HG03521 (cell line): ENCODE data around the gene PLCXD3.
"Not testable (repeated sequence)": the region's sequence is repeated elsewhere in the genome, so short reads cannot be mapped to it uniquely, and the experiment has no call there.

Experiments
- ATAC-seq: cut with Tn5 transposase; IDR thresholded peaks from one replicate; pipeline ENCODE4 v1.9.1; 2021; ENCODE audit warnings: mild to moderate bottlenecking, moderate library complexity; ENCODE audit not compliant: unreplicated experiment

Gene PLCXD3

DNA sequence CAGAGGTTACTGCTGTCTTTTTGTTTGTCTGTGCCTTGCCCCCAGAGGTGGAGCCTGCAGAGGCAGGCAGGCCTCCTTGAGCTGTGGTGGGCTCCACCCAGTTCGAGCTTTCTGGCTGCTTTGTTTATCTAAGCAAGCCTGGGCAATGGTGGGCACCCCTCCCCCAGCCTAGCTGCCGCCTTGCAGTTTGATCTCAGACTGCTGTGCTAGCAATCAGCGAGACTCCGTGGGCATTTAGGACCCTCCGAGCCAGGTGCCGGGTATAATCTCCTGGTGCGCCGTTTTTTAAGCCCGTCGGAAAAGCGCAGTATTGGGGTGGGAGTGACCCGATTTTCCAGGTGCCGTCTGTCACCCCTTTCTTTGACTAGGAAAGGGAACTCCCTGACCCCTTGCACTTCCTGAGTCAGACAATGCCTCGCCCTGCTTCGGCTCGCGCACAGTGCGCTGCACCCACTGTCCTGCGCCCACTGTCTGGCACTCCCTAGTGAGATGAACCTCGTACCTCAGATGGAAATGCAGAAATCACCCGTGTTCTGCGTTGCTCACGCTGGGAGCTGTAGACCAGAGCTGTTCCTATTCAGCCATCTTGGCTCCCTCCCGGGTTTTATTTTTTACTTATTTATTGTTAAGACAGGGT is 16.8 kb downstream of the PLCXD3 start:
- not testable (repeated sequence) for ATAC-seq

DNA sequence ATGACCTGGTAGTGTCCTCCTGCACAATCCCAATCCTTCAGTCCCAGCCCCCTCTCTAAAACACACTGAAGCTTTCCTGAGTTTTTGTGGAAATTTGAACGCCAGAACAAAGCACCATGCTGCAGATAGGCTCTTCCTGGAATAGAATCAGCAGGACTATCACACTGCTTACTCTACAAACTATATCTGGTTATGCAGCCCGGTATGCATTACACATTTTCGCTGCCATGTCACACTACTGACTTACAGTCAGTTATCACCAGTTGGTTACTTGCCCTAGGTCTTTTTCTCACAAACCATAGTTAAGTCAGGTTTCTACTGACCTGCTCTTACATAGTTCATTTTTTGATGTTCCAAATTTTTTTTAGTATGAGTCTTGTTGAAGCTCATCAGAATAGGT is 24.9 kb downstream of the PLCXD3 start:
- ATAC-seq: no peak

GRCh38 chr5:41482715-41483114 is 27.7 kb downstream of the PLCXD3 start:
- ATAC-seq: no peak

GRCh38 chr5:41482173-41482572 is 28.2 kb downstream of the PLCXD3 start:
- ATAC-seq: no peak

- not testable (repeated sequence) for ATAC-seq
Measured at GRCh38 chr5:41471571-41472208, 38.7 kb downstream of the PLCXD3 start.

- no peak for ATAC-seq
Measured at GRCh38 chr5:41465493-41466171, 44.8 kb downstream of the PLCXD3 start.

- ATAC-seq: no peak
Measured at GRCh38 chr5:41459557-41459956, 50.8 kb downstream of the PLCXD3 start.

DNA sequence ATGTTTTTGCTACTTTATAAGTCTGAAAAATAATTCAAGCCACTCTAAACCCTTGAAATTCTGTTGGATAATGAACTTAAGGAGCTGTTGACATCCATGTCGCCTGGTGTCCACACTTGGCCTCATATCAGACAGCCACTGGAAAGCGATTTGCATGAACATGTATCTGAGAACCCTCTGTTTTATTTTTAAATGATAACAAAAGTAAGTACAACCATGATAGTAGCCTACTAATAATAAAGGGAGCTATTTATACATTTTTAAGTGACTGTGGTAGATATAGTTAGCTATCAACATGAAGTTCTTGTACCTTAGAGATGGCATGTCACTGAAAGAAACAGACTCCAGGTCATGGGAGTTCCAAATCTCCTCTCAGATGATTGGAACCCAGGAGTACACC is 53.3 kb downstream of the PLCXD3 start:
- no peak for ATAC-seq

DNA sequence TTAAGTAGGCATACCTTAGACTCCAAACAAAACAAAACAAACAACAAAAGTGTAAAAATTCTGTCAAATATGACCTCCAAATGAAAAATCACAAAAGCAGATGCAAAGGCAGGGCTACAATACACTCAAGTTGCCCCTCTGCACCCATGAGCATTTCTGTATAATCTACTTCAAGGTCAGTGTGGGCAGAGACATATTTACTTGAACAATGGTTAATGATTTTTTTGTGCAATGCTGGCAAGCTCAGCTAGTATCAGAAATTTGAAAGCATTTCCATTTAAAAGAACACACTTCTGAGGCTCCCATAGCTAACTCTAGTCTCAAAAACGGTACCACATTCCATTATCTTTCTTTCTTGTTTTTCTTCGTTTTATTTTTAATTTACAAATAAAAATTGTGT is 57.9 kb downstream of the PLCXD3 start:
- no peak for ATAC-seq

GRCh38 chr5:41447650-41448510 is 62.5 kb downstream of the PLCXD3 start:
- ATAC-seq: no peak

GRCh38 chr5:41445937-41446563 is 64.4 kb downstream of the PLCXD3 start:
- no peak for ATAC-seq

DNA sequence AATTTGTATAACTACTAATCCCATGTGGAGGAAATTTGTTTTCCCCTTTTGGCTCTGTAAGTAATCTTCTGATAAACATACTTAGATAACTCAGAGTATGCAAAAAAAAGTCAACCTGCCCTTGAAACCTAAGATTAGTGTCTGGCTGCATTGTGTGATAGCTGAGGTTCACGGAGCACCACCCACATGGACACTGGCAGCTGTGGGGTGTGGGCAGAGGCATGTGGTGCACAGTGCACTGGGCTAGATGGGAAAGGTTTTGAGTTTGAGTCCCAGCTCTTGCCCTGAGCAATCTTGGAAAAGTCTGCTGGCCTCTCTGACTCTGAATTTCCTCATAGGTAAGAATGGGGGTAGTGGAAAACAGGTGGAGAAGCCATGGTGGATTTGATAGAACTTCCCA is 75.1 kb downstream of the PLCXD3 start:
- no peak for ATAC-seq

DNA sequence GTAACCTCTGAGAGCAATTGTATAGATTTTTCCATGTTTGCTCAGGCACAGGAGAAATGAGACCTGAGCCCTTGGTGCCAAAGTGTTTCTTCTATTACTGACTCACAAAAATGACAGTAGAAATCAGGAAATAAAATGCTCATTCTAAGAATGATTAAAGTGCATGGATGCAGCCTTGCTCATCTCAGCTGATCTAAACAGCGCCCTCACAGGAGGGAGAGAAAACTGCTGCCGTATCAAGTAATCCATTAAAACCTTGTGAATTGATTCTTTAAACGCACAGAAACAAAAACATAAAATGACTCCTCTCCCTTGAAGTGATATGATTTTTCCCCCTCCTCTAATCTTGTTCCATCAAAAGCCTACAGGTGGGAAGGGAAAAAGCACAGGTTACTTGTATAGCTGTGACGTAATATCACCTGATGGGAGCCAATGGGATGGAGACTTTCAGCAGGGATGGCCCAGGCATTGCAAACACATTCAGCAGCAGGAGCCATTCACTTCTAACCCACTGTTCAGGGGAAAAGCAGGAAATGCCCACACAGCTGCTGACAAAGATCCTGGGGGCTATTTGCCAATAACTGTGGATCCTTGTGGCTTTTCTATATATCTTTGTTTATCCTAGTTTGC is 76.7 kb downstream of the PLCXD3 start:
- ATAC-seq: no peak

- no peak for ATAC-seq
Measured at GRCh38 chr5:41432481-41433253, 77.7 kb downstream of the PLCXD3 start.

- ATAC-seq: no peak
Measured at GRCh38 chr5:41427505-41427904, 82.9 kb downstream of the PLCXD3 start.

DNA sequence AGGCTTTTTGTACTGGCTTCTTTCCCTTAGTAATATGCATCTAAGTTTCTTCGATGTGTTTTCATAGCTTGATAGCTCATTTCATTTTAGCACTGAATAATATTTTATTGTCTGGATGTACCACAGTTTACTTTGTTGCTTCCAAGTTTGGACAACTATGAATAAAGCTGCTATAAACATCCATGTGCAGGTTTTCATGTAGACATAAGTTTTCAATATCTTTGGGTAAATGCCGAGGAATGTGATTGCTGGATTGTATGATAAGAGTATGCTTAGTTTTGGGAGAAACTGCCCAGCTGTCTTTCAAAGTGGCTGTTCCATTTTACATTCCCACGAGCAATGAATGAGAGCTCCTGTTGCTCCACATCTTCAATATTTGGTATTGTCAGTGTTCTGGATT is 84.7 kb downstream of the PLCXD3 start:
- no peak for ATAC-seq

DNA sequence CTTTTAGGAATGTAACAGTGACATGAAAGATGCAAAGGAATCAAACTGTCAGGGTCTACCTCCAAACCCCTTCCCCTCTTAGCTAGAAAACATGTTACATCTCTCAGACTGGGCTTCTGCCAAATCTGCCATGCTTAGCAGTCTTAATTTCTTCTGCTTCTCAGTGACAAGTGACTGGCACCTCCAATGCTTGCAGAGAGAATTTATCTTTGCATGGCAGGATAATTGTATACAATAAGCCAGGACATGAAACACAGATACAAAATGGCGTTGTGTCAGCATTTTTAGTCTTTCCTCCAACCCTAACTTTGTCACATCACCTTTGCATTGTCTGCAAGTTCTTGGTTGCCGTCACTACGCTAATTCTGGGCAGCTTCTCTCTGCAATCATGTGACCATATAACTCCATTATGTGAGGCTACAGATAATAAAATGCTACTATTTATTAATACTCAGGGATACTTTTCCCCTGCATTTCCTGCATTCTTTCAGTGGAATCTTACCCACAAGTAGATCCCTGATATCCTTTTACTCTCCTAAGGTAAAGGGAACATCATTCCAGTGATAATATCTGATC is 89.8 kb downstream of the PLCXD3 start:
- no peak for ATAC-seq

GRCh38 chr5:41418220-41419031 is 92.0 kb downstream of the PLCXD3 start:
- ATAC-seq: no peak
